Small intestine (tissue), 7 donors: ENCODE measurements around the gene SNX8. TPM values are rescaled to one million over a fixed set of nuclear protein-coding genes. Genes with fewer than 3 reads are reported as not detected.
A peak's percentile ranks its signal among the peaks of the same experiment; 100 is the strongest.

Source experiments
- DNase-seq, 2 donors: peaks; one replicate each; pipeline versions ENCODE4 v3.0.0 to v3.0.0-alpha.2; 2013
- FAIRE-seq: peaks from 2 replicates; lab custom pipeline; 2012; peaks lifted over from hg19 to GRCh38; lab: Jason Lieb, UNC
- H3K27ac ChIP-seq, 3 donors: one replicate each; pipeline ENCODE4 v1.5.1; 2013; ENCODE audit warnings: low read length in 2 of 3, mild to moderate bottlenecking in 2 of 3, control low read depth in 1 of 3, inconsistent platforms in 1 of 3, low read depth in 1 of 3, moderate library complexity in 1 of 3
- H3K27me3 ChIP-seq, 3 donors: one replicate each; pipeline ENCODE4 v1.6.1; 2013; ENCODE audit warnings: low read length in 3 of 3, inconsistent platforms in 1 of 3; ENCODE audit not compliant: control insufficient read depth in 3 of 3, insufficient read depth in 3 of 3
- H3K36me3 ChIP-seq, 3 donors: one replicate each; pipeline ENCODE4 v1.6.1; 2013; ENCODE audit warnings: low read length in 3 of 3, inconsistent platforms in 1 of 3, low read depth in 1 of 3, mild to moderate bottlenecking in 1 of 3, moderate library complexity in 1 of 3; ENCODE audit not compliant: control insufficient read depth in 3 of 3, insufficient read depth in 2 of 3
- H3K4me1 ChIP-seq, 3 donors: one replicate each; pipeline ENCODE4 v1.6.1; 2013; ENCODE audit warnings: low read length in 2 of 3, inconsistent platforms in 1 of 3, low read depth in 1 of 3, mild to moderate bottlenecking in 1 of 3, moderate library complexity in 1 of 3; ENCODE audit not compliant: control insufficient read depth in 3 of 3, insufficient read depth in 2 of 3
- H3K4me3 ChIP-seq, 3 donors: one replicate each; pipeline ENCODE4 v1.5.1; 2013; ENCODE audit warnings: low read length in 3 of 3, control low read depth in 1 of 3, inconsistent platforms in 1 of 3, low read depth in 1 of 3, mild to moderate bottlenecking in 1 of 3, moderate library complexity in 1 of 3
- H3K9me3 ChIP-seq, 2 donors: one replicate each; pipeline ENCODE4 v1.6.1; 2013; ENCODE audit warnings: low read depth in 1 of 2, low read length in 1 of 2; ENCODE audit not compliant: control insufficient read depth in 2 of 2, insufficient read depth in 1 of 2
- WGBS, 3 donors: extraction: QIAGEN DNeasy Blood & Tissue Kit; methylation state at CpG; one replicate each; pipeline ENCODE4 v1.1.7; 2013; 5-methylcytosine and 5-hydroxymethylcytosine counted together
- polyA plus RNA-seq, 4 donors: library from polyadenylated mRNA; stranded (reverse) in 3 of 4; unstranded in 1 of 4; fragments of 200-250 nt in 3 of 4; fragments of 120-200 nt in 1 of 4; gene quantifications; one replicate each; pipeline versions ENCODE4 v1.2.1 to v1.2.3, GENCODE V29; 2013
- donor health status: healthy with polysubstance abuse.
- donor health status: control.
- donor health status: control.
- donor health status: Bipolar disorder and iron deficiency.
- donor health status: healthy.

The SNX8 gene
- polyA plus RNA-seq, 4 donors, result 17.5 to 39.7 (median 19.2) TPM

DNA sequence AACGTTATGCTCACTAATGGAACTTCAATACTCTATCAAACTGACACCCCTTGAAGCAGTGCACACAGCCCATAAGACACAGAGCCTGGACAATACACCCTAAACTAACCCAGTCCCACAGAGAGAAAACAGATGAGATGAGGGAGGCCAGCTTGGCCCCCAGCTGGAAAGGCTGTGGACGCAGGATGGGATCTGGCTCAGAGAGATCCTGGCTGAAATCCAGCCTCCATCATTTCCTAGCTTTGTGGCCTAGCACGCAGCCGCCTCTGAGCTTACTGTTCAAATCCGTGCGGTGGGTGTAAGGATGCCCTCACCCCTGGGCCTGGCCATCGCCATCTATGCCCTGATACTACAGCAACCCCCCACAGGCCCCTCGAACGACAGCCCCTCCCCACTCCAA, 32.7 kb downstream of the SNX8 start:
- 34 to 49% (median 39%) methylated on average over 8 to 9 of the region's 9 CpGs for WGBS, 3 donors
- H3K9me3 ChIP-seq, result no peaks in the 10 kb centered on the region
- peaks cover 0 to 30% (median 4%) of the 10 kb centered on the region in 3 donors for H3K4me1 ChIP-seq
- DNase-seq (peak in 1 of 2 donors; percentile 34), FAIRE-seq (no peak)
- no peak overlapping the region for H3K4me3 ChIP-seq
- H3K36me3 ChIP-seq, result peaks cover 0 to 28% (median 4%) of the 10 kb centered on the region in 3 donors
- H3K27me3 ChIP-seq, result no peaks in the 10 kb centered on the region
- peak overlapping the region in 1 of 3 donors; percentile 69 for H3K27ac ChIP-seq

DNA sequence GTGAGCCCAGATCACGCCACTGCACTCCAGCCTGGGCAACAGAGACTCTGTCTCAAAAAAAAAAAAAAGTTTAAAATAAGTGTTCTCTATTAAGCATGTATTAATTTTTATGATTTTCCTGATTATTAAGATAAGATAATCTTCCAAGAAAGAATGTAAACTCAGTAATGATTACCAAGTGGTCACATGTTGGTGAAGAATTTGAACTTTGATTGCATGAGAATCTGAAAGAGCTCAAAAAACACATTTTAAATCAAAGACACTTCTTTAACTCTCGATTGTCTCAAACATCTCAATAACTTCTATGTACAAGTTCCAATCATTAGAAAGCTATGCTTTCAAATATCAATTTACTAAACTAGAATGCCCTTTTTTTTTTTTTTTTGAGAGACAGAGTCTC, 33.8 kb downstream of the SNX8 start:
- Histone ChIP-seq H3K4me3 (no peak overlapping the region), H3K4me1 (peaks cover 0 to 30% (median 4%) of the 10 kb centered on the region in 3 donors), H3K36me3 (peaks cover 0 to 37% (median 4%) of the 10 kb centered on the region in 3 donors), H3K27me3 (no peaks in the 10 kb centered on the region), H3K27ac (peak overlapping the region in 1 of 3 donors; percentile 71), H3K9me3 (no peaks in the 10 kb centered on the region)
- peak; percentile 72 to 75 for DNase-seq
- FAIRE-seq, result peak; percentile 15
- 13 to 50% (median 30%) methylated on average over 2 of the region's 2 CpGs for WGBS, 3 donors

DNA sequence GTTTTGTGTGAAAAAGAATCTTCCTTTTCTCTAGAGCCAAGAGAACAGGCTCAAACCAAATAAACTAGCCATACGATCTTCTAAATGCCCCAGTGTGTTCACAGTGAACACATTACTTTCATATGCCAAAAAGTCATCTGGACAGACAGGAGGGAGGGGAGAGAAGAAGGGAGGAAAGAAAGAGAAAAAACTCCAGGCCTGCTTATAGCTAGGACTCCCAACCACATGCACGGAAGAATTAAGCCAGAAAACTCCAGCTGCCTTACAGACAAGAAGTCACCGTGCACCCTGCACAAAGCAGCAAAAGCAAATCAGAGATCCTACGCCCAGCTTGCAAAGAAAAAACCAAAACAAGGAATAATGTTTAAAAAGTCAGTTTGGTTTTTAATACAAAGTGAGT, 34.3 kb downstream of the SNX8 start:
- WGBS, 3 donors, result 15 to 39% (median 24%) methylated on average over 4 of the region's 4 CpGs
- H3K9me3 ChIP-seq, result no peaks in the 10 kb centered on the region
- peak overlapping the region in 1 of 3 donors; percentile 71 for H3K27ac ChIP-seq
- H3K36me3 ChIP-seq, result peaks cover 0 to 42% (median 4%) of the 10 kb centered on the region in 3 donors
- peak; percentile 13 to 38 for DNase-seq
- no peaks in the 10 kb centered on the region for H3K27me3 ChIP-seq
- H3K4me1 ChIP-seq, result peaks cover 0 to 30% (median 4%) of the 10 kb centered on the region in 3 donors
- no peak overlapping the region for H3K4me3 ChIP-seq
- FAIRE-seq, result no peak

DNA sequence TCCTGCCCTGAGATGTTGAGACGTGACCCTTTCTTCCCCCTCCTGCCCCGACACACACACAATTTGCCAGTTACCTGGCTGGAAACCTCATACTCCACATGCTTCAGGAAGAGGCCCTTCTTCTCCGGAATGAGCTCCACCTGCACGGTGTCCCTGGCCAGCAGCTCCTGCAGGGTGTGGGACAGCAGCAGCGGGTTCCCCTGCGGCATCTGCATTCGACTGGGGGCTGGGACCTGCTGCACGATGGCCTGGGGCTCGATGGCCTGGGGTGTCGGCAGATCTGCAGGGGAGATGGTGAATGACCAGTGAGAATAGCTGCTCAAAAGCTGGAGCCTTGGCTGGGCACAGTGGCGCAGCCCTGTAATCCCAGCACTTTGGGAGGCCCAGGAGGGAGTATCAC, 36.2 kb downstream of the SNX8 start:
- DNase-seq (no peak), FAIRE-seq (no peak)
- H3K36me3 ChIP-seq, result peaks cover 0 to 52% (median 4%) of the 10 kb centered on the region in 3 donors
- no peaks in the 10 kb centered on the region for H3K9me3 ChIP-seq
- WGBS, 3 donors, result 94 to 96% (median 94%) methylated on average over 11 of the region's 11 CpGs
- H3K27me3 ChIP-seq, result no peaks in the 10 kb centered on the region
- no peak overlapping the region for H3K4me3 ChIP-seq
- H3K27ac ChIP-seq, result no peak overlapping the region
- H3K4me1 ChIP-seq, result peaks cover 0 to 30% (median 4%) of the 10 kb centered on the region in 3 donors

DNA sequence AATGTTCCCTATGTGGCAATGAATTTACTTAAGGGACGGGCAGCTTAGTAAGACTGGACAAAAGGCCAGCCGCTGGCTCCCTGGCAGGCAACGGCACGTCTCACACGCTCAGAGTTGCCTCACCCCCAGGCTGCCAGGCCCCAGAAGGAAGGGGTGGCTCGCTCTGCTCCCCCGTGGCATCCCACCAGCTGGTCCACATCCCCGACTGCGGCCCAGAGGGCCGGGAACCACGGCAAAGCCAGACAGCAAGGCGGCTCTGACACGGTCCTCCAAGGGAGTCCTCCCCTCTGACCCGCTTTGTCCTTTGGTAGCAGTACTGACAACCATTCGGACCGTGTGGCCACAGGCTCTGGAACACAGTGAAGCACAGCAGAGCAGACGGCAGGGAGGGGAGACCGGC, 38.1 kb downstream of the SNX8 start:
- Histone ChIP-seq H3K36me3 (peaks cover 0 to 69% (median 4%) of the 10 kb centered on the region in 3 donors), H3K27ac (no peak overlapping the region), H3K4me3 (no peak overlapping the region), H3K4me1 (peaks cover 0 to 19% (median 0%) of the 10 kb centered on the region in 3 donors), H3K9me3 (no peaks in the 10 kb centered on the region), H3K27me3 (no peaks in the 10 kb centered on the region)
- 93 to 95% (median 93%) methylated on average over 18 of the region's 18 CpGs for WGBS, 3 donors
- DNase-seq, result no peak
- FAIRE-seq, result no peak

DNA sequence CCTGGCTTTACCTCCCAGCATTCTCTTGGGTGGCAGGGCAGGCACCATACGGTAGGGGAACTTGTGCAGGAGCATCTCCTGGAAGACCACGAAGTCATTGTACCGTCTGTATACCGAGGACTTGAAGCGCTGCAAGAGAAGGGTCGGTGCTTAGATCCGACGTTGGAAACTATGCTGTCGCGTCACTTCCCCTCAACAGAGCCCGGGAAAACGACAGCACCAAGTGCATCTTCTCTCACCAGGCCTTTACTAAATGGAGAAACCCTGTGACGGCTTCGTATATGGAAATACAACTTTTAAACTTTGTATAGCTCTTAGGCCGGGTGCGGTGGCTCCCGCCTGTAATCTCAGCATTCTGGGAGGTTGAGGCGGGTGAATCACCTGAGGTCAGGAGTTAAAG, 39.1 kb downstream of the SNX8 start:
- no peak overlapping the region for H3K27ac ChIP-seq
- DNase-seq (no peak), FAIRE-seq (no peak)
- no peaks in the 10 kb centered on the region for H3K27me3 ChIP-seq
- WGBS, 3 donors, result 91 to 92% (median 91%) methylated on average over 18 of the region's 18 CpGs
- H3K9me3 ChIP-seq, result no peaks in the 10 kb centered on the region
- peaks cover 0 to 20% (median 0%) of the 10 kb centered on the region in 3 donors for H3K4me1 ChIP-seq
- H3K4me3 ChIP-seq, result no peak overlapping the region
- H3K36me3 ChIP-seq, result peaks cover 0 to 79% (median 4%) of the 10 kb centered on the region in 3 donors

DNA sequence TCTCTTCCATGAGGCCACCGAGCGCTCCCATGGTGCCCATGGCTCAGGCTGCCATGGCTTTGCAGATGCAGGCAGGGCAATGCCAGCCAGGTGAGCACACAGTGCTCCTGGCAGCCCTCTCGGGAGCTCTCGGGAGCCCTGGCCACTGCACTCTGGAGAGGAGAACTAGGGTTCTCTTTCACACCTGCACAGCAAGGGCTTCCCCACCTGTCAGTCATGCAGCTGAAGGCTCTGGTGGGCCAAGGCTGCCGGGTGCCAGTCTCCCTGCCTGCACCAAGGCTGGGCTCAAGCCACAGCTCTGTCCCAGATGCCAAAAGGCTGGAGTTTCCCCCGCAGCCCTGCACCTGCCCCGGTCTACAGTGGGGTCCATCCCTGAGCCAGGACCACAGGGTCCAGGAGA, 39.6 kb downstream of the SNX8 start:
- WGBS, 3 donors, result 83 to 97% (median 90%) methylated on average over 7 of the region's 7 CpGs
- peaks cover 0 to 84% (median 4%) of the 10 kb centered on the region in 3 donors for H3K36me3 ChIP-seq
- peaks cover 0 to 20% (median 0%) of the 10 kb centered on the region in 3 donors for H3K4me1 ChIP-seq
- no peak for FAIRE-seq
- H3K27ac ChIP-seq, result no peak overlapping the region
- H3K4me3 ChIP-seq, result no peak overlapping the region
- DNase-seq, result no peak
- no peaks in the 10 kb centered on the region for H3K27me3 ChIP-seq
- no peaks in the 10 kb centered on the region for H3K9me3 ChIP-seq

DNA sequence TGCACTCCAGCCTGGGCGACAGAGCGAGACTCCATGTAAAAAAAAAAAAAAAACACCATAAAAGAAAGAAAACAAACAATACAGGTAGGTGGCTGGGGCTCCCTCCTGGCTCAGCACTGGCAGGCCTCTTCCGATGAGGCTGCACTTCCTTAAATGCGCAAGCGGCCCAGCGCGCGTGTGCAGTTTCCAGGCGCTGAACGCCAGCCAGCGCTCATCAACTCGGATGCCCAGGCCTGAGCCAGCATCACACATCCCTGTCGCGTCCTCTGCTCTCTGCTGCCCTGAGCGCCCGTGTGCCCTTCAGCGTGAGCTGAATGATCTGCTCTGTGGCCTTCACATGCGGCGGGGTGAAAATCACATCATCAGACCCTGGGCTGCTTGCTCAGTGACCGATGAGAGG, 40.4 kb downstream of the SNX8 start:
- no peak for FAIRE-seq

DNA sequence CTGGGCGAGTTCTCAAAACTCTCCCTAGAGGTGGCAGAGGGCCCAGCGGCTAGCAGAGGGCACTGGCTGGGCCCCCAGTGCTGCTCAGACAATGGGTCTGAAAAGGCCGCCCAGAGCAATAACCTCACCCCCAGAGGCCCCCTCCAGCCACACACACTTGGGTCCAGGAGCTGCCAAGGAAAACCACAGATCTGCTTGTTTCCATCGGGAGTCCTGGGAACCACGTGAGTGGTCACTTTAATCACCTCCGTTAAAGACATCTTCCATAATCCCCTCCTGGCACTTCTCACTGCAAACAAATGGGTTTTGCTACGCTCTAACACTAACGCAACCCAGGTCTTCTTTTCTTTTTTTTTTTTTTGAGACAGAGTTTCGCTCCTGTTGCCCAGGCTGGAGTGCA, 42.2 kb downstream of the SNX8 start:
- Histone ChIP-seq H3K27me3 (no peaks in the 10 kb centered on the region), H3K9me3 (no peaks in the 10 kb centered on the region), H3K4me1 (peaks cover 0 to 17% (median 0%) of the 10 kb centered on the region in 3 donors), H3K36me3 (peaks cover 0 to 71% (median 4%) of the 10 kb centered on the region in 3 donors), H3K27ac (no peak overlapping the region), H3K4me3 (no peak overlapping the region)
- no peak for DNase-seq
- WGBS, 3 donors, result 85 to 91% (median 90%) methylated on average over 8 to 9 of the region's 9 CpGs
- no peak for FAIRE-seq

More for the DNA sequence above, 40.4 kb downstream of the SNX8 start:
- Histone ChIP-seq H3K4me1 (peaks cover 0 to 17% (median 0%) of the 10 kb centered on the region in 3 donors), H3K4me3 (no peak overlapping the region), H3K27me3 (no peaks in the 10 kb centered on the region), H3K36me3 (peaks cover 0 to 83% (median 4%) of the 10 kb centered on the region in 3 donors), H3K9me3 (no peaks in the 10 kb centered on the region), H3K27ac (no peak overlapping the region)
- WGBS, 3 donors, result 97 to 98% (median 98%) methylated on average over 19 to 20 of the region's 20 CpGs
- no peak for DNase-seq
